ENCODE data around the gene PACS2. TPM values are rescaled to one million over a fixed set of nuclear protein-coding genes. Genes with fewer than 3 reads are reported as not detected.
A peak's percentile ranks its signal among the peaks of the same experiment; 100 is the strongest.

PACS2 gene
- total and polyA plus RNA-seq, 2 of the 4 experiments (the other 2 are of a cell fraction), result 15.6 to 32.2 TPM

GRCh38 chr14:105385698-105386365, 71.3 kb downstream of the PACS2 start:
- H2AFZ ChIP-seq (replicated peaks; ENCODE audit: low read length, poor library complexity), result no peak overlapping the region
- H3K36me3 ChIP-seq (ENCODE audit: control insufficient read depth, insufficient read depth, low read length), result peaks cover 31% of the 10 kb centered on the region; the same call in 1 of the 2 replicates
- dilution Hi-C loops (cut with HindIII; ENCODE audit: low sequenced_read_pairs, unreplicated experiment), result no loop called here
- ChIA-PET CTCF (no interaction called here), POLR2A (ENCODE audit: unreplicated experiment) (no interaction called here)
- in situ Hi-C loops (cut with MboI; ENCODE audit: low sequenced_read_pairs), result no loop called here
- H2BK15ac ChIP-seq (ENCODE audit: low read depth, low read length), result no peak overlapping the region
- no peak overlapping the region for H3K27ac ChIP-seq (ENCODE audit: insufficient read depth, low read length)
- no peak overlapping the region for H3K18ac ChIP-seq (ENCODE audit: low read depth, low read length)
- no peak overlapping the region for H2AK9ac ChIP-seq (replicated peaks; ENCODE audit: low read depth, low read length, poor library complexity)
- TF ChIP-seq MAFK (IDR thresholded peaks at IDR 0.05; ENCODE audit: low read depth, low read length) (peak; percentile 39; the same call in 1 of the 2 replicates), CEBPB (IDR thresholded peaks at IDR 0.05; ENCODE audit: low read depth, low read length) (no peak)
- DNase-seq (no peak), ATAC-seq (ENCODE audit: low read depth) (no peak)
- H3K4me2 ChIP-seq (ENCODE audit: low read depth, low read length), result no peak overlapping the region
- no peaks in the 10 kb centered on the region for H3K9me3 ChIP-seq (ENCODE audit: control insufficient read depth, insufficient read depth, low read length)
- H2BK5ac ChIP-seq (ENCODE audit: low read depth, low read length, poor library complexity, severe bottlenecking), result no peak overlapping the region
- H3K27me3 ChIP-seq (ENCODE audit: control insufficient read depth, insufficient read depth, low read length), result no peaks in the 10 kb centered on the region
- no peak overlapping the region for H3K4ac ChIP-seq (ENCODE audit: low read depth, low read length)
- H3K9ac ChIP-seq (ENCODE audit: low read depth, low read length), result no peak overlapping the region
- 89% methylated on average over 15 of the region's 22 CpGs; no CpG with 5 or more reads in 1 of the 2 experiments for WGBS, 2 experiments (ENCODE audit: extremely low coverage in 2 of 2, insufficient read length in 1 of 2)
- BruUV-seq (replicated peaks), result no TSS peak
- intact Hi-C loops (cut with micrococcal nuclease), result no loop called here
- no peak overlapping the region for H2AK5ac ChIP-seq (ENCODE audit: low read depth, low read length)
- H4K20me1 ChIP-seq (ENCODE audit: insufficient read depth, low read length), result no peaks in the 10 kb centered on the region
- no peak overlapping the region for H3K4me3 ChIP-seq (ENCODE audit: insufficient read depth, low read depth, low read length)
- H2BK120ac ChIP-seq (ENCODE audit: low read depth, low read length), result no peak overlapping the region
- no peak overlapping the region for H2BK20ac ChIP-seq (ENCODE audit: low read depth, low read length)
- no peaks in the 10 kb centered on the region for H3K4me1 ChIP-seq (ENCODE audit: control insufficient read depth, insufficient read depth, low read length)
- no peak overlapping the region for H3K56ac ChIP-seq (ENCODE audit: extremely low read depth, insufficient read depth, low read length)
- H3K14ac ChIP-seq (replicated peaks; ENCODE audit: low read depth, low read length), result no peak overlapping the region
- no peaks in the 10 kb centered on the region for H3K9me1 ChIP-seq (ENCODE audit: insufficient read depth, low read length)
- no peaks in the 10 kb centered on the region for H3K79me1 ChIP-seq (ENCODE audit: low read depth in 1 of 2, low read length in 2 of 2)
- no peak overlapping the region for H4K91ac ChIP-seq (ENCODE audit: insufficient read depth, low read depth, low read length)
- H4K5ac ChIP-seq (ENCODE audit: low read depth, low read length), result no peak overlapping the region
- H3K23ac ChIP-seq (ENCODE audit: low read depth, low read length), result no peak overlapping the region
- no peak overlapping the region for H4K8ac ChIP-seq (ENCODE audit: low read depth in 2 of 2, low read length in 2 of 2)

All from IMR-90 (cell line).